ENCODE data around the gene CENPL. TPM values are rescaled to one million over a fixed set of nuclear protein-coding genes. Genes with fewer than 3 reads are reported as not detected.
A peak's percentile ranks its signal among the peaks of the same experiment; 100 is the strongest.

CENPL gene
- total and polyA plus RNA-seq, 9 of the 15 experiments (the other 6 are each of a cell fraction or from before 2014, with no cell fraction given): 33.0 to 52.7 (median 39.7) TPM

GRCh38 chr1:173824315-173825081 is at the start of gene CENPL, which contains the start of gene DARS2 (continued):
- TF ChIP-seq PRDM10 (IDR thresholded peaks at IDR 0.05; ENCODE audit: partially characterized antibody) (no peak), ATF6 (CRISPR knock-in tag; IDR thresholded peaks at IDR 0.05) (peak; percentile 49; the same call in 1 of the 2 replicates), MXI1 (IDR thresholded peaks at IDR 0.05; ENCODE audit: low read depth, low read length) (peak; percentile 15; the same call in 1 of the 2 replicates), U2AF1 (optimal IDR thresholded peaks at IDR 0.05; ENCODE audit: low read depth, low read length) (no peak), HMBOX1 (IDR thresholded peaks at IDR 0.05) (no peak), RNF2 (IDR thresholded peaks at IDR 0.05) (peak; percentile 59; the same call in 1 of the 2 replicates), ZNF41 (CRISPR knock-in tag; conservative IDR thresholded peaks at IDR 0.05) (no peak), PKNOX1 (IDR thresholded peaks at IDR 0.05) (no peak), CREB1 (IDR thresholded peaks at IDR 0.05) (peak; percentile 97), CREB1 (CRISPR knock-in tag; IDR thresholded peaks at IDR 0.05) (peak; percentile 94), SIN3B (IDR thresholded peaks at IDR 0.05; ENCODE audit: low read depth) (peak; percentile 87), ZNF717 (CRISPR knock-in tag; IDR thresholded peaks at IDR 0.05) (no peak), RUNX1 (IDR thresholded peaks at IDR 0.05; ENCODE audit: low read depth) (peak; percentile 69; the same call in 1 of the 2 replicates), ZNF668 (CRISPR knock-in tag; IDR thresholded peaks at IDR 0.05) (no peak), ZNF324 (CRISPR knock-in tag; IDR thresholded peaks at IDR 0.05) (no peak), PHTF2 (CRISPR knock-in tag; IDR thresholded peaks at IDR 0.05) (no peak), GATA2 (CRISPR knock-in tag; IDR thresholded peaks at IDR 0.05) (0 out of 2 replicates have a peak, but pooled peaks have one; percentile 63), ATF7 (IDR thresholded peaks at IDR 0.05) (peak; percentile 82), HDAC6 (IDR thresholded peaks at IDR 0.05; ENCODE audit: low read depth, low read length) (no peak), ZNF253 (CRISPR knock-in tag; conservative IDR thresholded peaks at IDR 0.05) (no peak), SIX5 (IDR thresholded peaks at IDR 0.05; ENCODE audit: borderline replicate concordance in 1 of 2, insufficient read depth in 1 of 2, low read depth in 1 of 2, low read length in 2 of 2) (peak; percentile 65 to 71; a peak in 3 of 4 replicates), MIER1 (IDR thresholded peaks at IDR 0.05; ENCODE audit: low read depth) (no peak)
